Spleen (tissue), 11 donors: Measurements from ENCODE around the gene CRISP2. TPM values are rescaled to one million over a fixed set of nuclear protein-coding genes. Genes with fewer than 3 reads are reported as not detected.
"Not testable (repeated sequence)": the region's sequence is repeated elsewhere in the genome, so short reads cannot be mapped to it uniquely, and the experiment has no call there.

Experiments
- DNase-seq: peaks from one replicate; pipeline ENCODE4 v3.0.0-alpha.2; 2020
- H3K27ac ChIP-seq, 8 donors: fragments of 200-600 bp; sonication (generic) in 7 of 8; 1 replicate in 4 of 8; 2 replicates in 4 of 8; pipeline versions ENCODE4 v1.5.0 to v1.8.0; 2016 to 2021; ENCODE audit warnings: inconsistent platforms in 4 of 8, mild to moderate bottlenecking in 4 of 8, moderate library complexity in 1 of 8
- H3K27me3 ChIP-seq, 7 donors: fragments of 200-600 bp; sonication (generic) in 6 of 7; replicated peaks in 1 of 7; 1 replicate in 4 of 7; 2 replicates in 3 of 7; pipeline versions ENCODE4 v1.5.0 to v1.8.0; 2016 to 2021; ENCODE audit warnings: inconsistent platforms in 3 of 7, mild to moderate bottlenecking in 1 of 7
- H3K36me3 ChIP-seq, 6 donors: fragments of 200-600 bp; sonication (generic) in 5 of 6; 1 replicate in 4 of 6; 2 replicates in 2 of 6; pipeline versions ENCODE4 v1.5.0 to v1.8.0; 2016 to 2021; ENCODE audit warnings: inconsistent platforms in 2 of 6
- H3K4me1 ChIP-seq, 6 donors: fragments of 200-600 bp; sonication (generic) in 5 of 6; 1 replicate in 3 of 6; 2 replicates in 3 of 6; pipeline versions ENCODE4 v1.5.0 to v1.8.0; 2016 to 2021; ENCODE audit warnings: inconsistent platforms in 3 of 6
- H3K4me3 ChIP-seq, 8 donors: fragments of 200-600 bp; sonication (generic) in 7 of 8; 1 replicate in 4 of 8; 2 replicates in 4 of 8; pipeline versions ENCODE4 v1.5.0 to v1.8.0; 2016 to 2021; ENCODE audit warnings: inconsistent platforms in 4 of 8, mild to moderate bottlenecking in 4 of 8, moderate library complexity in 2 of 8
- H3K9me3 ChIP-seq, 8 donors: fragments of 200-600 bp; sonication (generic) in 7 of 8; 1 replicate in 4 of 8; 2 replicates in 4 of 8; pipeline versions ENCODE4 v1.5.0 to v1.8.0; 2016 to 2021; ENCODE audit warnings: inconsistent platforms in 4 of 8
- POLR2A ChIP-seq, 3 donors: fragments of 450-650 bp; IDR thresholded peaks; one replicate each; pipeline ENCODE4 v1.5.1; 2017; ENCODE audit warnings: antibody characterized with exemption in 3 of 3, mild to moderate bottlenecking in 1 of 3
- POLR2AphosphoS5 ChIP-seq, 3 donors: sonication (generic); formaldehyde crosslinking; IDR thresholded peaks; one replicate each; pipeline ENCODE4 v1.5.1; 2017; ENCODE audit warnings: antibody characterized with exemption in 3 of 3
- WGBS, 5 donors: extraction: QIAGEN DNeasy Blood & Tissue Kit in 3 of 5; methylation state at CpG; one replicate each; pipeline versions ENCODE4 v1.1.5 to v1.1.7; 2013 to 2018; 5-methylcytosine and 5-hydroxymethylcytosine counted together
- intact Hi-C: fragments of 100-400 bp; cut with DNase I; formaldehyde crosslinking; loops from one replicate; pipeline ENCODE4 v1.15.0; 2023; ENCODE audit warnings: low total_unique reads
- polyA plus RNA-seq, 3 donors: library from polyadenylated mRNA; stranded (reverse); fragments of 200-250 nt; gene quantifications; one replicate each; pipeline ENCODE4 v1.2.1, GENCODE V29; 2013
- total RNA-seq, 7 donors: library from RNA; depleted of rRNA in 3 of 7; stranded (reverse); fragments of >200 nt in 3 of 7; fragmentation: NEBNext Ultra II Directional in 4 of 7; extraction: Animal tissue kit (Norgen Biotek cat#: 25700) in 4 of 7; gene quantifications; one replicate each; pipeline versions ENCODE4 v1.1.0 to v1.2.1, GENCODE V29; 2016 to 2021
- TF ChIP-seq, protein P1 (sequence below), 11 experiments: fragments of 200-600 bp in 7 of 11; fragments of 450-650 bp in 4 of 11; sonication (generic) in 4 of 11; IDR thresholded peaks in 8 of 11; conservative IDR thresholded peaks in 3 of 11; 1 replicate in 7 of 11; 2 replicates in 4 of 11; pipeline versions ENCODE4 v1.4.0 to v1.8.0; 2016 to 2021; ENCODE audit warnings: antibody characterized with exemption in 11 of 11, inconsistent platforms in 4 of 11, mild to moderate bottlenecking in 1 of 11
- donor health status: healthy with polysubstance abuse.
- donor health status: DM: no; HTN: no; CAD: no; lungs with moderate emphysema.
- donor health status: DM: no; HTN: no; CAD: no.
- donor health status: Bipolar disorder and iron deficiency.
- donor health status: healthy.
- donor health status: DM: no; HTN: no; CAD: no.
- donor health status: DM: yes; HTN: yes; CAD: no.

Gene CRISP2
- total and polyA plus RNA-seq, 10 donors, result 0.26 to 2.5 (median 0.42) TPM; not detected in 6

GRCh38 chr6:49668083-49668511 is 45.2 kb downstream of the CRISP2 start:
- Histone ChIP-seq H3K4me1 (no peaks in the 10 kb centered on the region), H3K4me3 (no peak overlapping the region), H3K9me3 (peaks cover 0 to 13% (median 1%) of the 10 kb centered on the region in 8 donors), H3K27me3 (no peaks in the 10 kb centered on the region), H3K36me3 (no peaks in the 10 kb centered on the region), H3K27ac (no peak overlapping the region)
- no peak for TF ChIP-seq POLR2AphosphoS5 (IDR thresholded peaks at IDR 0.05)
- no peak for TF ChIP-seq POLR2A (IDR thresholded peaks at IDR 0.05)
- TF ChIP-seq, protein P1, sequence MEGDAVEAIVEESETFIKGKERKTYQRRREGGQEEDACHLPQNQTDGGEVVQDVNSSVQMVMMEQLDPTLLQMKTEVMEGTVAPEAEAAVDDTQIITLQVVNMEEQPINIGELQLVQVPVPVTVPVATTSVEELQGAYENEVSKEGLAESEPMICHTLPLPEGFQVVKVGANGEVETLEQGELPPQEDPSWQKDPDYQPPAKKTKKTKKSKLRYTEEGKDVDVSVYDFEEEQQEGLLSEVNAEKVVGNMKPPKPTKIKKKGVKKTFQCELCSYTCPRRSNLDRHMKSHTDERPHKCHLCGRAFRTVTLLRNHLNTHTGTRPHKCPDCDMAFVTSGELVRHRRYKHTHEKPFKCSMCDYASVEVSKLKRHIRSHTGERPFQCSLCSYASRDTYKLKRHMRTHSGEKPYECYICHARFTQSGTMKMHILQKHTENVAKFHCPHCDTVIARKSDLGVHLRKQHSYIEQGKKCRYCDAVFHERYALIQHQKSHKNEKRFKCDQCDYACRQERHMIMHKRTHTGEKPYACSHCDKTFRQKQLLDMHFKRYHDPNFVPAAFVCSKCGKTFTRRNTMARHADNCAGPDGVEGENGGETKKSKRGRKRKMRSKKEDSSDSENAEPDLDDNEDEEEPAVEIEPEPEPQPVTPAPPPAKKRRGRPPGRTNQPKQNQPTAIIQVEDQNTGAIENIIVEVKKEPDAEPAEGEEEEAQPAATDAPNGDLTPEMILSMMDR (IDR thresholded peaks at IDR 0.05 in 8 of 11, conservative IDR thresholded peaks at IDR 0.05 in 3 of 11), result no peak
- no peak for DNase-seq
- intact Hi-C loops, result no loop called here

DNA sequence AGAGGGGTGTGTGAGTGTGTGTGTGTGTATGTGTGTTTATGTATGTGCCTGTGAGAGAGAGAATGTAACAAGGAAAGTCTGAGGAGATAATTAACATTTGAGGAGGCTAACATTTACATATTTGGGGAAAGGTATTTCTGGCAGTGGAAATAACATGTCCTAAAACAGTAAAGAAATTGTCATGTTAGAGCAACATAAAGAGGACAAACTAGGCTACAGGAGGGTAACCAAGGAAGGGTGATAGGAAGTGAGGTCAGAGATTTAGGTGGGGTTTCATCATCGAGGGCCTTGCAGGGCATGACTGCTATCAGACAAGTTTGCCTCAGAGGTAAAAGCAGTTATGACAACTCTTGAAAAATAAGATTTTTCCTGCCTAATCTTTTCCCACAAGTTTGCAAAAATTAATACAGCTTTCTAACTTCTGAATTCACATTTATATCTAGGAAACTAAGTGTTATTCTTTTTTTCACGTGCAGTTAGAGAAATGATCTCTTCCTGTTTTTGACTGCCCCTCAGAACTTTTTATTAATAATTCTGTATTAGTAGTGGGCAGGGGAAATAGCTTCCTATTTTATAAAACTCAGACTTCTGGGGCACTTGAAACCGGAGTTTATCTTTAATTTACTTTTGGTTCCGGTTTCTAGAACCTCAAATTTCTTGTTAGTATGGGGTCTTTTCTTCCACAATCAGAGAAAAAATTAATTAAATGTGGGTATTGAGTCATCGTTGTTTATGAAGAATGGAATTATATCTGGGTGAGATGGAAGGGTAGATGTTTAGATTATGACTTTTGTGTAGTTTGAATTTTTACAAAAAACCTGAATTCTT is 46.2 kb downstream of the CRISP2 start:
- WGBS, 5 donors, result 21 to 32% (median 26%) methylated on average over 5 of the region's 5 CpGs
- intact Hi-C loops, result no loop called here

DNA sequence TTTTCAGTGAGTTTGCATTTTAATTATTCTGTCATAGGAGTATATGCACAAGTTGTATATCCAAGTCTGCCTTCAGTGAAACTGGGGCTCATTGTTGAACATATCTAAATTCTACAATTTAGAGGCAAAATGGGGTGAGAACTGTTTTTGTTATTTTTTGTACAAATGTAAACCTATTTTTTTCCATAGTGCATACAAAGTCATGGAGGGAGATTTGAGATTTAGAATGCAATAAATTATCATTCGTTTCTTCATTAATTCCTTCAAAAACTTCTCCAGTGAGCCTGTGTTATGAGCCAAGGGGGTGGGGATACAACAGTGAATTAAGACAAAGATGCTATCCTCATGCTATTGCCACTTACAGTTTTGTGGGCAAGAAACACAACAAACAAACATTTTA is 46.9 kb downstream of the CRISP2 start:
- intact Hi-C loops, result no loop called here
- no peaks in the 10 kb centered on the region for H3K4me1 ChIP-seq
- 56 to 74% (median 66%) methylated on average over 1 of the region's 1 CpG for WGBS, 5 donors
- TF ChIP-seq POLR2A (IDR thresholded peaks at IDR 0.05) (no peak), POLR2AphosphoS5 (IDR thresholded peaks at IDR 0.05) (no peak)
- TF ChIP-seq, protein P1 (IDR thresholded peaks at IDR 0.05 in 8 of 11, conservative IDR thresholded peaks at IDR 0.05 in 3 of 11), result no peak
- no peak for DNase-seq
- H3K4me3 ChIP-seq, result no peak overlapping the region
- H3K36me3 ChIP-seq, result no peaks in the 10 kb centered on the region
- no peak overlapping the region for H3K27ac ChIP-seq
- no peaks in the 10 kb centered on the region for H3K27me3 ChIP-seq
- H3K9me3 ChIP-seq, result peaks cover 0 to 6% (median 0%) of the 10 kb centered on the region in 8 donors

More for the DNA sequence above, 46.2 kb downstream of the CRISP2 start:
- no peaks in the 10 kb centered on the region for H3K4me1 ChIP-seq
- no peak overlapping the region for H3K4me3 ChIP-seq
- no peak for DNase-seq
- H3K9me3 ChIP-seq, result peaks cover 0 to 12% (median under 1%) of the 10 kb centered on the region in 8 donors
- H3K27me3 ChIP-seq, result no peaks in the 10 kb centered on the region
- no peak overlapping the region for H3K27ac ChIP-seq
- TF ChIP-seq, protein P1 (IDR thresholded peaks at IDR 0.05 in 8 of 11, conservative IDR thresholded peaks at IDR 0.05 in 3 of 11), result no peak
- TF ChIP-seq POLR2AphosphoS5 (IDR thresholded peaks at IDR 0.05), result no peak
- no peak for TF ChIP-seq POLR2A (IDR thresholded peaks at IDR 0.05)
- no peaks in the 10 kb centered on the region for H3K36me3 ChIP-seq

DNA sequence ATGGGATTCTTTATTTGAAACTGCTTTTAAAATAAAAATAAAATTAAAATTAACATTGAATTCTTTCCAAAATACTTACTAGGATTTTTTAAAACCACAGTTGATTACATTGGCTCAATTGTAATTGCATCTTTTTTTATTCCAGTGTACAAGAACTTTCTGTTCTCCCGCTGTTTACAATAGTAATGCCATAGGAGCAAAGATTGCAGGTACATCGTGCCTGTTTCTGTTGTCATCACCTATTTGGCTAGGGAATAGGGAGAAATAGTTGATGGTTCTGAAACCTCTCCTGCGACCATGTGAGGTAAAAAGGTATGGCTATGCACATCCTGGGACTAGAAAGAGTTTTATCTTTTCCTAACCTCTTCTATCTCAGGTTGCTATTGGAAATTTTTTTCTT is 48.5 kb downstream of the CRISP2 start:
- H3K27ac ChIP-seq, result no peak overlapping the region
- H3K36me3 ChIP-seq, result no peaks in the 10 kb centered on the region
- no peaks in the 10 kb centered on the region for H3K4me1 ChIP-seq
- intact Hi-C loops, result no loop called here
- no peaks in the 10 kb centered on the region for H3K27me3 ChIP-seq
- H3K4me3 ChIP-seq, result no peak overlapping the region
- no peak for DNase-seq
- 86 to 89% (median 87%) methylated on average over 3 of the region's 3 CpGs for WGBS, 5 donors
- peaks cover 0 to under 1% (median 0%) of the 10 kb centered on the region in 8 donors for H3K9me3 ChIP-seq
- TF ChIP-seq POLR2AphosphoS5 (IDR thresholded peaks at IDR 0.05) (no peak), POLR2A (IDR thresholded peaks at IDR 0.05) (no peak)
- TF ChIP-seq, protein P1 (IDR thresholded peaks at IDR 0.05 in 8 of 11, conservative IDR thresholded peaks at IDR 0.05 in 3 of 11), result no peak

GRCh38 chr6:49664054-49664453 is 49.3 kb downstream of the CRISP2 start:
- DNase-seq, H3K9me3 ChIP-seq, H3K4me1 ChIP-seq, H3K4me3 ChIP-seq, H3K36me3 ChIP-seq, H3K27ac ChIP-seq, H3K27me3 ChIP-seq, intact Hi-C loops: not testable (repeated sequence)
- 89 to 100% (median 94%) methylated on average over 1 of the region's 1 CpG for WGBS, 5 donors
